Measurements from ENCODE around the gene ZFR. TPM values are rescaled to one million over a fixed set of nuclear protein-coding genes. Genes with fewer than 3 reads are reported as not detected.

The ZFR gene
- total and polyA plus RNA-seq, 2 experiments from 2014 or later = 59.1 to 93.3 TPM

DNA sequence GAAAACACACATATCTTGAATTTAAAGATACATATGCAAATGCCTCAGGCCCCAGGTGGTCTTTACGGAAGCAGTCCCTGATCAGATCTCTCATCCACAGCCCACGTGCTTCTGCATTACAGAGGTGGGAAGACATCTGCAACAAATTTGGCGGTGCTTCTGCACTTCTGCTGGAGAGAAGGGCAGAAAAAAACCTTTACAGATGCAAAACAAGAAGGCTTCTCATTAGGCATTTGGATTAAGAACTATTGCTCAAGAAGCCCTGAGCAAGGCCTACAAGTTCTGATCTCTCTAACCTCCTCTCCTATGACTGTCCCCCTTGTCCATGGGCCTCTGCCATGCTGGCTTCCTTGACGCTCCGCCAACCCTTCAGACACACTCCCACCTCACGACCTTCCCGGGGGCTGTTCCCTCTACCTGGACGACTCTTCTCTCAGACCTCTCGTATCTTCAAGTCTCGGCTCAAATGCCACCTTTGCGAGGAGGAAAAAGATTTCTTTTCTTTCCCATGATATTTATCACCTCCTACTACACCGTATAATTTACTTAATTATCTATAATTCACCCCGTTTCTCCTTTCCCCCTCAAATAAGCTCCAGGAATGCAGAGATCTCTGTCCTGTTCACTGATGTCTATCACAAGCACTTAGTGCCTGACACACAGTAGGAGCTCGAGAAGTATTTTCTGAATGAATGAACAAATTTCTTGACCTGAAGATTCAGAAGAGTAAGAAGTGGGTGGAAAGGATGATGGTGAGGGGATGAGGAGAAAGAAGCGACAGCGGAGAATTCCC, 132.9 kb downstream of the ZFR start:
- Histone ChIP-seq H3K27ac (peak overlapping the region; percentile 92), H3K36me3 (replicated peaks; ENCODE audit: insufficient read depth, low read depth) (no peaks in the 10 kb centered on the region), H3K4me2 (peak overlapping the region; percentile 95), H3K9me2 (replicated peaks; ENCODE audit: insufficient read depth) (no peaks in the 10 kb centered on the region), H3K9me3 (ENCODE audit: low read depth) (no peaks in the 10 kb centered on the region), H2AFZ (peak overlapping the region; percentile 38), H3K4me3 (peak overlapping the region; percentile 58), H4K20me1 (ENCODE audit: insufficient read depth, poor library complexity, severe bottlenecking) (peaks cover 18% of the 10 kb centered on the region), H3K27me3 (no peaks in the 10 kb centered on the region), H3K4me1 (ENCODE audit: insufficient read depth) (peaks cover 10% of the 10 kb centered on the region), H3K79me2 (peaks cover 55% of the 10 kb centered on the region)
- no peak for DNase-seq (ENCODE audit: low spot score)
- TF ChIP-seq EZH2 (IDR thresholded peaks at IDR 0.05; ENCODE audit: borderline replicate concordance) (no peak), EZH2phosphoT487 (IDR thresholded peaks at IDR 0.05; ENCODE audit: low read depth, severe bottlenecking, unreplicated experiment) (no peak)
- TF ChIP-seq, protein P1, sequence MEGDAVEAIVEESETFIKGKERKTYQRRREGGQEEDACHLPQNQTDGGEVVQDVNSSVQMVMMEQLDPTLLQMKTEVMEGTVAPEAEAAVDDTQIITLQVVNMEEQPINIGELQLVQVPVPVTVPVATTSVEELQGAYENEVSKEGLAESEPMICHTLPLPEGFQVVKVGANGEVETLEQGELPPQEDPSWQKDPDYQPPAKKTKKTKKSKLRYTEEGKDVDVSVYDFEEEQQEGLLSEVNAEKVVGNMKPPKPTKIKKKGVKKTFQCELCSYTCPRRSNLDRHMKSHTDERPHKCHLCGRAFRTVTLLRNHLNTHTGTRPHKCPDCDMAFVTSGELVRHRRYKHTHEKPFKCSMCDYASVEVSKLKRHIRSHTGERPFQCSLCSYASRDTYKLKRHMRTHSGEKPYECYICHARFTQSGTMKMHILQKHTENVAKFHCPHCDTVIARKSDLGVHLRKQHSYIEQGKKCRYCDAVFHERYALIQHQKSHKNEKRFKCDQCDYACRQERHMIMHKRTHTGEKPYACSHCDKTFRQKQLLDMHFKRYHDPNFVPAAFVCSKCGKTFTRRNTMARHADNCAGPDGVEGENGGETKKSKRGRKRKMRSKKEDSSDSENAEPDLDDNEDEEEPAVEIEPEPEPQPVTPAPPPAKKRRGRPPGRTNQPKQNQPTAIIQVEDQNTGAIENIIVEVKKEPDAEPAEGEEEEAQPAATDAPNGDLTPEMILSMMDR (IDR thresholded peaks at IDR 0.05; ENCODE audit: poor library complexity) = no peak
- 28% methylated on average over 16 of the region's 16 CpGs for WGBS (ENCODE audit: low lambda C conversion rate, missing lambda C conversion rate)

DNA sequence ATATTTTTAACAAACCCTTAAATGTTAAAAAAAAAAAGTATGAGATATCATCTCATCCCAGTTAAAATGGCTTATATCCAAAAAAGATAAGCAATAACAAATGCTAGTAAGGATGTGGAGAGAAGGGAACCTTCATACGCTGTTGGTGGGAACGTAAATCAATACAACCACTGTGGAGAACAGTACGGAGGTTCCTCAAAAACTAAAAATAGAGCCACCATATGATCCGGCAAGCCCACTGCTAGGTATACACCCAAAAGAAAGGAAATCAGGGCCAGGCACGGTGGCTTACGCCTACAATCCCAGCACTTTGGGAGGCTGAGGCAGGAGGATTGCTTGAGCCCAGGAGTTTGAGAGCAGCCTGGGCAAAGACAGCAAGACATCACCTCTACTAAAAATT, 134.8 kb downstream of the ZFR start:
- Histone ChIP-seq H4K20me1 (ENCODE audit: insufficient read depth, poor library complexity, severe bottlenecking) (peaks cover 25% of the 10 kb centered on the region), H3K27me3 (no peaks in the 10 kb centered on the region), H3K79me2 (peaks cover 73% of the 10 kb centered on the region), H3K9me3 (ENCODE audit: low read depth) (no peaks in the 10 kb centered on the region), H3K4me3 (no peak overlapping the region), H3K27ac (no peak overlapping the region), H3K4me2 (no peak overlapping the region), H3K4me1 (ENCODE audit: insufficient read depth) (peaks cover 10% of the 10 kb centered on the region), H3K36me3 (replicated peaks; ENCODE audit: insufficient read depth, low read depth) (no peaks in the 10 kb centered on the region), H3K9me2 (replicated peaks; ENCODE audit: insufficient read depth) (no peaks in the 10 kb centered on the region), H2AFZ (no peak overlapping the region)
- WGBS (ENCODE audit: low lambda C conversion rate, missing lambda C conversion rate) = 97% methylated on average over 6 of the region's 6 CpGs
- no peak for TF ChIP-seq EZH2 (IDR thresholded peaks at IDR 0.05; ENCODE audit: borderline replicate concordance)
- TF ChIP-seq EZH2phosphoT487 (IDR thresholded peaks at IDR 0.05; ENCODE audit: low read depth, severe bottlenecking, unreplicated experiment) = no peak
- no peak for DNase-seq (ENCODE audit: low spot score)

DNA sequence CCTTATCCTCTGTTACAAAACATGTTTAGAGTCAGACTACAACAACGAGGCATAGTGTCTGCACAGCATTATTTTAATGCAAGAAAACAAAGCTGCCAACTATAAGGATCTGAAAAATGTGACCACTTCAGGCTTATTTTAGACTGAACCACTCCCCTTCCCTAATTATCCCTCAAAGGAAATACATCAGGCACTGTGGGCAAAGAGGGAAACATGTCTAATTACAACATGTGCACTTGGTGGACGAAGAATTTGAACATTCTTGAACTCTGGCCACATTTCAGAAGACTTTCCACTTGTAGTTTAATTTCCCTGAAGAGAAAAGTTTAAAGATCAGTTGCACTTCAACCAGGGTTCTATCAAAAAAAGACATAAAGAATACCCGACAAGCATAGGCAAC, 135.6 kb downstream of the ZFR start:
- no peak overlapping the region for H2AFZ ChIP-seq
- TF ChIP-seq, protein P1 (IDR thresholded peaks at IDR 0.05; ENCODE audit: poor library complexity) = no peak
- no peak for TF ChIP-seq EZH2phosphoT487 (IDR thresholded peaks at IDR 0.05; ENCODE audit: low read depth, severe bottlenecking, unreplicated experiment)
- TF ChIP-seq EZH2 (IDR thresholded peaks at IDR 0.05; ENCODE audit: borderline replicate concordance) = no peak
- no peaks in the 10 kb centered on the region for H3K9me2 ChIP-seq (replicated peaks; ENCODE audit: insufficient read depth)
- no peak overlapping the region for H3K4me2 ChIP-seq
- no peak overlapping the region for H3K4me3 ChIP-seq
- peaks cover 25% of the 10 kb centered on the region for H4K20me1 ChIP-seq (ENCODE audit: insufficient read depth, poor library complexity, severe bottlenecking)
- H3K9me3 ChIP-seq (ENCODE audit: low read depth) = no peaks in the 10 kb centered on the region
- no peaks in the 10 kb centered on the region for H3K36me3 ChIP-seq (replicated peaks; ENCODE audit: insufficient read depth, low read depth)
- peaks cover 82% of the 10 kb centered on the region for H3K79me2 ChIP-seq
- H3K27ac ChIP-seq = no peak overlapping the region
- no peaks in the 10 kb centered on the region for H3K27me3 ChIP-seq
- H3K4me1 ChIP-seq (ENCODE audit: insufficient read depth) = peaks cover 10% of the 10 kb centered on the region
- DNase-seq (ENCODE audit: low spot score) = no peak
- 86% methylated on average over 3 of the region's 3 CpGs for WGBS (ENCODE audit: low lambda C conversion rate, missing lambda C conversion rate)

DNA sequence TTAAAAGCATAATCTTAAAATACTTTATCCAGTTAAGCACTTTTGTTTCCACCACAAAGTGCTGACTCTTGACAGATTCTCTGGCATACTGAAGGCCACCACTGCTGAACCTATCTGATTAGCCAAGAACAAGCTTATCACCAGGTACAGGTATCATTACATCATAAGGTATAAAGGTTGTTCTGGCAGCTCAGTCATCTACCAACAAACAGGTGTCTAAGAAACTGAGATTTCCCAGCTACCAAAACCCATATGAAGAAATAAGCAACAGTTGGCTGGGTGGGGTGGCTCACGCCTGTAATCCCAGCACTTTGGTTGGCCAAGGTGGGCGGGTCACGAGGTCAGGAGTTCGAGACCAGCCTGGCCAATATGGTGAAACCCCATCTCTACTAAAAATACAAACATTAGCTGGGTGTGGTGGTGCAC, 136.8 kb downstream of the ZFR start:
- peak overlapping the region; percentile 47 for H3K27ac ChIP-seq
- TF ChIP-seq EZH2 (IDR thresholded peaks at IDR 0.05; ENCODE audit: borderline replicate concordance) = no peak
- no peak for TF ChIP-seq EZH2phosphoT487 (IDR thresholded peaks at IDR 0.05; ENCODE audit: low read depth, severe bottlenecking, unreplicated experiment)
- TF ChIP-seq, protein P1 (IDR thresholded peaks at IDR 0.05; ENCODE audit: poor library complexity) = no peak
- H3K9me3 ChIP-seq (ENCODE audit: low read depth) = no peaks in the 10 kb centered on the region
- H4K20me1 ChIP-seq (ENCODE audit: insufficient read depth, poor library complexity, severe bottlenecking) = peaks cover 31% of the 10 kb centered on the region
- no peak overlapping the region for H3K4me3 ChIP-seq
- H3K27me3 ChIP-seq = no peaks in the 10 kb centered on the region
- no peaks in the 10 kb centered on the region for H3K9me2 ChIP-seq (replicated peaks; ENCODE audit: insufficient read depth)
- H3K36me3 ChIP-seq (replicated peaks; ENCODE audit: insufficient read depth, low read depth) = no peaks in the 10 kb centered on the region
- WGBS (ENCODE audit: low lambda C conversion rate, missing lambda C conversion rate) = 92% methylated on average over 4 of the region's 4 CpGs
- no peak overlapping the region for H2AFZ ChIP-seq
- H3K79me2 ChIP-seq = peaks cover 93% of the 10 kb centered on the region
- H3K4me2 ChIP-seq = no peak overlapping the region
- peak; percentile 39 for DNase-seq (ENCODE audit: low spot score)
- peaks cover 10% of the 10 kb centered on the region for H3K4me1 ChIP-seq (ENCODE audit: insufficient read depth)
